GM12875 (cell line): Measurements from ENCODE around the gene STARD13.

Experiments used
- H3K4me3 ChIP-seq: one replicate; pipeline ENCODE4 v1.5.1; 2011; ENCODE audit warnings: low read depth, low read length, control low read depth
- TF ChIP-seq, protein P1 (sequence below): IDR thresholded peaks from 2 replicates; pipeline ENCODE4 v1.5.1; 2011; ENCODE audit warnings: low read depth, mild to moderate bottlenecking, control low read depth, inconsistent platforms, low read length, moderate library complexity, borderline replicate concordance; ENCODE audit not compliant: insufficient read depth

Gene STARD13

DNA sequence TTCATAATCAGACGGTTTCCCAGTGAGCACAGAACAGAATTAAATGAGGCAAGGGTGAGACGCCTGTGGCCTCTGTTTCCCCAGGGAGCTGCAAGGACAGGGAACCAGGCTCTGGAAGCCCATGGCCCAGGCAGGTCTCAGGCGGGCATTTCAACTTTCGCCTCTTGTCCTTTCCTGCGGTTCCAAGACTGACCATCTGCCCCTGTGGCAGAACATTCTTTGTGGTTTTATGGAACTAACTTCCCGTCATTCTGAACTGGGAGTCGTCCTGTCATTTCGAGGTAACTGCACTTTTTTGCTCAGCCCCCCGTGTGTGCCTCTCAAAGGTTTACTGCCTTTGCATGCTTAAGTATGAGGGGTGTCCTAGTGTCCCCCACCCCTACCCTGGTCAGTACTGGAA, 198.5 kb downstream of the STARD13 start:
- TF ChIP-seq, protein P1, sequence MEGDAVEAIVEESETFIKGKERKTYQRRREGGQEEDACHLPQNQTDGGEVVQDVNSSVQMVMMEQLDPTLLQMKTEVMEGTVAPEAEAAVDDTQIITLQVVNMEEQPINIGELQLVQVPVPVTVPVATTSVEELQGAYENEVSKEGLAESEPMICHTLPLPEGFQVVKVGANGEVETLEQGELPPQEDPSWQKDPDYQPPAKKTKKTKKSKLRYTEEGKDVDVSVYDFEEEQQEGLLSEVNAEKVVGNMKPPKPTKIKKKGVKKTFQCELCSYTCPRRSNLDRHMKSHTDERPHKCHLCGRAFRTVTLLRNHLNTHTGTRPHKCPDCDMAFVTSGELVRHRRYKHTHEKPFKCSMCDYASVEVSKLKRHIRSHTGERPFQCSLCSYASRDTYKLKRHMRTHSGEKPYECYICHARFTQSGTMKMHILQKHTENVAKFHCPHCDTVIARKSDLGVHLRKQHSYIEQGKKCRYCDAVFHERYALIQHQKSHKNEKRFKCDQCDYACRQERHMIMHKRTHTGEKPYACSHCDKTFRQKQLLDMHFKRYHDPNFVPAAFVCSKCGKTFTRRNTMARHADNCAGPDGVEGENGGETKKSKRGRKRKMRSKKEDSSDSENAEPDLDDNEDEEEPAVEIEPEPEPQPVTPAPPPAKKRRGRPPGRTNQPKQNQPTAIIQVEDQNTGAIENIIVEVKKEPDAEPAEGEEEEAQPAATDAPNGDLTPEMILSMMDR, result no peak
- H3K4me3 ChIP-seq, result no peak overlapping the region

DNA sequence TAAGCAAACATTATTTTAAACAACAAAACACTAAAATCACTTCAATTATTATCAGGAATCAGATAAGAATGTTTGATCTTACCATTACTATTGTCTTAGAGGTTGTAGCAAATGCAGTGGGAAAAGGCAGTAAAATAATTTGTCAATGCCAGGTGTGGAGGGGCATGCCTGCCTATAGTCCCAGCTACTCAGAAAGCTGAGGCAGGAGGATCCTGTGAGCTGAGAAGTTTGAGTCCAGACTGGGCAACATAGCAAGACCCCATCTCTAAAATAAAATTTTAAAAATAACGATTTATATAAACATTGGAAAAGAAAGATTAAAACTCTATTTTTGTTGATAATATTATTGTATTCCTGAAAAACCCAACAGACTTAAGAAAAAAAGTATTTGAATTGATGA, 202.5 kb downstream of the STARD13 start:
- H3K4me3 ChIP-seq, result no peak overlapping the region
- TF ChIP-seq, protein P1, result no peak

DNA sequence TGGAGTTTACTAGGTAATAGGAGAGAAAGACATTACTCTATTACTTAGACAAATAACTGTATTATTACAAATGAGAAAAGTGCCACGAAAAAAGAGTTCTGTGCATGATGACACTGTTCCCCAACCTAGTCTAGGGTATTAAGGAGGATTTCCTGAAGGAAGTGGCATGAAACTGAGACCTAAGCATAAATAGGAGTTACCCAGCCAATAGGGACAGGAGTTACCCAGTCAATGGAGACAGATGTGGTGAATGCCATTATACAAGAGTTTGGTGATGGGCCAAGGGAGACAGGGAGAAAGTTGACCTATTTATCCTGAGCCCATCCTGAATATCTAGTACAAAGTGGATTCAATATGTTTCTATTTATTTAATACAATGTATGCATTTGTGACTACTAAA, 203.9 kb downstream of the STARD13 start:
- no peak overlapping the region for H3K4me3 ChIP-seq
- TF ChIP-seq, protein P1, result no peak

DNA sequence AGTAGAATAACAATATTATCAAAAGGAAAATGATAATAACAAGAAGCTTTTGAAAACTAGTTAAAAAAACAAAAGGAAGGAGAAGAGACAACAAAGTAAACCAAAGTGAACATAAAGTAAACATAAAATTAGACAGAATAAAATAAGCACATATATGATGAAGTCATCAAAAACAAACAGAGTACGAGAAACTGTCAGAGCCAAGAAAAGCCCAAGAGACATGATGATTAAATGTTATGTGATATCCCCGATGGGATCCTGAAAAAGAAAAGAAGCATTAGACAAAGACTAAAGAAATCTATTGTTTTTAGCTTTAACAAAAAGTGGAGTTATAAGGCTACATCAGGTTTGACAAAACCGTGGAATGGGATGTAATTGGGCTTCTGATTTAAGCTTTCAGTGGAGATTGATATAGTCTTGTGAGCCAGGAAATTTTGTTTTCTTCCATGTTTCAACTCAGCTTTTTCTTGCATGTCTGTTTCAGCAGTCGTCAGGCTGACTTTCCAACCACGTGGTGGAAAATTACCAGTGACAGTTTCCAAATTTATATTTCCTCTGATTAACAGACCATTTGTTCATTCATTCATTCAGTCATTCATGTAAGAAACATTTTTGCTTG, 204.5 kb downstream of the STARD13 start:
- no peak overlapping the region for H3K4me3 ChIP-seq
- TF ChIP-seq, protein P1, result no peak

DNA sequence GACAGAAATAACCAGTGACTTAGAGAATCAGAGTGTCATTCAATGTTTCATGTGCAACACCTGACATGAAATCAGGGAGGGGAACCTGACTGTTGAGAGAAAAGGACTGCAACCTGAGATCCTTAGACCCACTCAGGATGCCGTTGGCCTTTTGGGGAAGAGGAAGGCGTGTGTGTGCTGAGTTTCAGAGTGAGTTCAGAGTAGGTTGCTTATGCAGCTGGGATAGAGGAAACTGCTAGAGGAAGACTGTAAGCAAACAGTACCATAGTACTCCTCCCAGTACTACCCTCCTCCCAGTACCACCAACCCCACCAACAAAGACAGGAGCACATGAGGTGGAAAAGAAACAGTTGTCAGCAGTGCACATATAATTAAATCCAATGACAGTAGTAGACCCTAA, 205.6 kb downstream of the STARD13 start:
- H3K4me3 ChIP-seq, result no peak overlapping the region
- TF ChIP-seq, protein P1, result no peak

DNA sequence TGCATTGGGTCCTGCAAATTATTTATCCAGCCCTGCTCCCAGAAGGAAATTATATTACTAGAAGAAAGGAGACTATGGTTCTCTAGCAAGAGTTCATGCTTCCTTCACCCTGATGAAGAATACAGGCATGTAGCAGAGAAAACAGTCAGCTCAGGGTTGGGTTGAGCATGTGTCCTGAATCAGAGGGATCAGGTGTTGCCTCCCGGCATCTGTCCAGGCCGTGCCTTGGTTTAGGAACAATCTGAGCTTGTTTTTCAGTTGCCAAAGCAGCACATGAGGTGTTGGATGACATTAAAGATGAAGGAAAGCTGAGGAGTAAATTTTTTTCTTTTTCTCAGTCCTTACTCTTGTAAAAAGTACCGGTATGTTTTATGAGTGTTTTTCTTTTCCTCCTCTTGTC, 207.3 kb downstream of the STARD13 start:
- H3K4me3 ChIP-seq, result no peak overlapping the region
- TF ChIP-seq, protein P1, result no peak
